GM18526 (cell line): Measurements from ENCODE around the gene TMEM220.

Experiments used
- POLR2A ChIP-seq: IDR thresholded peaks from 3 replicates; pipeline ENCODE4 v1.6.1; 2011; ENCODE audit not compliant: insufficient read length; ENCODE audit errors: extremely low read depth

TMEM220 gene

DNA sequence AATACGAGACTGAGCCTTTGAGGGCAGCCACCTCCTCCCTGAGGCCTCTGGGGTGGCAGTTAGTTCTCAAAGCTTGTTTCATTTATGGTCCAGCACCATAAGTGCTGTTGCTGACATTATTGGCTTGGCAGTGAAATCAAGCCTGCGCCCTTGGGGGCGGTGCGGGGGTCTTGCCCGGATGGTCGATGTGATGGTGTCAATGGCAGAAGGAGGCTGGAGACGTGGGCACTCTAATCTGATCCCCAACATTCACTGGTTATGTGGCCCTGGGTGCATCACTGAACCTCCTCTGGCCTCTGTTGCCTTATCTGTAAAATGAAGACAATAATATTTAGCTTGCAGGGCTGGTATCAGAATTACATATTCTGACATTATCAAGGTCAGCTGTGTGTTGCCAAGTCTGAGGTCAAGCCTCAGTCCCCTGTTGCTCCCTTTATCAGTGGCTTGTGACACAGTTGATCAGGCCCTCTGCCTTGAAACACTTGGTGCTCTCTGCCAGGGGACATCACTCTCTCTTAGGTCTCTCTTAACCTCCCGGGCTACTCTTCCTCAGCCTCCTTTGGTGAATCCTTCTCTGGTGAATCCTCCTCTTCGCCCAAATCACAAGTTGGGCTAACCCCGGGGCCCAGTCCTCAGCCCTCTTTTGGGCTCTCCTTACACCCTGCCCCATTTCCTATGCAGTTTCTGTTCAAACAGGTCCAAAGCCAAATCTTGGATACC is 11.8 kb upstream of the TMEM220 start:
- no peak for TF ChIP-seq POLR2A

DNA sequence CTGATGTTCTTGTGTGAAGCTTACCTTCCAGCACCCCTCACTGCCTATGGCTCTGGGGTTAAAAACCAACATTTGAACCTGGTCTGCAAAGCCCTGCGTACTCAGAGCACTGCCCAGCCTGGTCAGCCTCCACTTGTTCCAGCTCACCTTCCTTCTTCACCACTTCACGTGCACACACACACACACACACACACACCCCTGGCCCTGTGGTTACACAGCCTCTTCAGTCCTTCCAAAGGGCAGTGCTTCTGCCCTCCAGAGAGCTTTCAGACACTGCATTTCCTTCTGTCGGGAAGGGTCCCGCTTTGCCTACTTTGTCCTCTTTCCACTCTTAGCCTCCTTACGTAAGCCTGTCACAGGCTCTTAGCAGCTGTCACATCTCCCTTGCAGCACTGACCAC is 9.6 kb upstream of the TMEM220 start:
- no peak for TF ChIP-seq POLR2A

DNA sequence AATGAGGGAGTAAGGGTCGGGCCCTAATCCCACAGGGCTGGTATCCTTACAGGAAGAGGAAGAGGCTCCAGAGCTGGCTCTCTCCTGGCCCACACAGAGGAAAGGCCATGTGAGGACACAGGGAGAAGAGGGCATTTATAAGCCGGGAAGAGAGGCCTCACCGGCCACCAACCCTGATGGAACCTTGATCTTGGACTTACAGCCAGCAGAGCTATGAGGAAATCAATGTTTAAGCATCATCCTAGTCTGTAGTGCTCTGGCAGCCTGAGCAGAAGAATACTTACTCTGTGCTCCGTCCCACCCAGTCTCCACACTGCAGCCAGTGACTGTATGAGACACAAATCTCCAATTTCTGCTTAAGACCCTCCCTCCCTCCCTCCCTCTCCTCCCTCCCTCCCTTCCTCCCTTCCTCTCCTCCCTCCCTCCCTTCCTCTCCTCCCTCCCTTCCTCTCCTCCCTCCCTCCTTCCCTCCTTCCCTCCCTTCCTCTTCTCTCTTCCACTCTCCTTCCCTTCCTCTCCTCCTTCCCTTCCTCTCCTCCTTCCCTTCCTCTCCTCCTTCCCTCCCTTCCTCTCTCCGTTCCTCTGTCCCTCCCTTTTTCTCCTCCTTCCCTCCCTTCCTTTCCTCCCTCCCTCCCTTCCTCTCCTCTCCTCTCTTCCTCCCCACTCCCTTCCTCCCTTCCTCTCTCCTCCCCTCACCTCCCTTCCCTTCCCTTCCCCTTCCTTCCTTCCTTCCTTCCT is 8.9 kb upstream of the TMEM220 start:
- no peak for TF ChIP-seq POLR2A

DNA sequence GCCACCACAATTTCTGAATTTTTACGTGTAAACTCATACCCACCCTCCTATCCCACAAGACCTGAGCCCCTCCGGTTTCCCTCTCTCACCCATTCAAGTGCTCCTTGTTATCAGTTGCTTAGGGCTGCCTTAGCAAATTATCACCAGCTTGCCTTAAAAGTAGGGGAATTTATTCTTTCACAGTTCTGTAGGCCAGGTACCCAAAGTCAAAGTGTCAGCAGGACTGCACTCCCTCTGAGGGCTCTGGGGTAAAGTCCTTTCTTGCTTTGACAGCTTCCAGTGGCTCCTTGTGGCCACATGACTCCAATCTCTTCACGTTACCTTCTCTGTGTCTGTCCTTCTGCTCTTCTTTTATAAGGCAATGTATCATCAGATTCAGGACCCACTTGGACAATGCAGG is 7.9 kb upstream of the TMEM220 start:
- TF ChIP-seq POLR2A = no peak

DNA sequence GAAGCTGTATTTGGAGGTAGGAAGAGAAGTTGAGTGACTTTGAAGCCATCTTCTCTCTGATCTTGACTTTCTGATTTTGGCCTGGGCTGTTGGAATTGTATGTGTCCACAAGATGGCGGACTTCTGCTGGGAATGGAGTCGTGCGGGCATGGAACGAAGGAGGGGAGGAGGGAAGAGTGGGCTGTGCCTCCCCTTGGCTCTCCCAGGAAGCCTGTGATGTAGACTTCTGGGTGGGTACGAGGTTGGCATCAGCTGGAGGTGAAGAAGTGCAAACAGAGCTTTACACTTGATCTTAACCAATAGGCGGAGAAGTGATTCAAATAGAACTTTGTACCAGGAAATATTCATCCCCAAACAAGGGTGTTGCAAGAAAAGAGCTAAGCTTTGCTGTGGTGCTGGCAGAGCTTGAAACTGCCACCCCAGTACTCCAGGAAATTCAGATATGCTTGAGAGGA is 7.4 kb upstream of the TMEM220 start:
- TF ChIP-seq POLR2A = no peak

DNA sequence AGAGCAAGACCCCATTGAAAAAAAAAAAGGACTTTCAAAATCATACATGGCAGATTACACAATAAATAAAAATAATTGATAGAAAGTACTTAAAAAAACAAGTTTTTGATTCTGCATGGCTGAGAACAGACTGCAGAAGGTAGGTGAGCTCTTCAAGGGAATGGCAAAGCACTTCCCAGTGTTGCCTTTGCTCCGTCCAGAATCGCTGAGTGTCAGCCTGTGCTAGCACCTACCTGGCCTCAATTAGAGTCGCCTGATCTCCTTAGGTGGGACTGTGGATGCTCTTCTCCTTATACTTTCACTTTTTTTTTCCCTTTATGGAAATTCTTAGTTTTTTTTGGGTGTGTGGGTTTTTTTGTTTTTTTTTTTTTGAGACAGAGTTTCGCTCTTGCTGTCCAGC is 6.0 kb upstream of the TMEM220 start:
- no peak for TF ChIP-seq POLR2A

DNA sequence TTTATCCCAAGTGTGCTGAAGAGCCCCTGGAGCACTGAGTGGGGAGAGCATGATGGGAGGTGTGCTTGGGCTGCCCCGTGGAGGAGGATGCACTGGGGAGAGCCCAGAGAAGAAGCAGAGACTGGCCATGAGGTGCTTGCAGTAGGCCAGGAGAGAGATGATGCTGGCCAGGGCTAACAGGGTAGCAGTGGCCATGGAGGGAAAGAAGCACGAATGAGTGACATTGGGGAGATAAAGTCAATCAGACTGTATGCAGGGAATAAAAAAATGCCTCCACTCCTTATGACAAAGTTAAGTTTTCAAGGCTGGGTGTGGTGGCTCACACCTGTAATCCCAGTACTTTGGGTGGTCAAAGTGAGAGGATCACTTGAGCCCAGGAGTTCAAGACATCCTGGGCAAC is 5.4 kb upstream of the TMEM220 start:
- TF ChIP-seq POLR2A = no peak

DNA sequence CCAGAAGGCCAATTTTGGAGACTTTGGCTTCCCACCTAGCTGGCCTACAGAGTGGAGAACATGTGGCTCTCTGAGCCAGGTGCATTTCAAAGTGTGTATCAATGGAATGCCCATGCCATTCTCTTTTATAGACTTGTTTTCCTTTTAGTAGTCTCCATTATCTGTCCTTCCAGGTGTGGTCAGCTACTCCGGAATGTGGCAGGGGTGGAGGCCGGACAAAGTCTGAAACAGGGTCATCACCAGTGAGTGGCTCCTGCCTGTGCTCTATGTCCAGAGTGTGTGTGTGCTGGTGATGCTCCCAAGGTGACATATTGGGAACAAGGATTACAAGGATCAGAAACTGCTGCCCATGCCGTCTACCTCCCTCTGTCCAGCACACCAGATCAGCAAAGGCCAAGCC is 3.8 kb upstream of the TMEM220 start:
- no peak for TF ChIP-seq POLR2A

DNA sequence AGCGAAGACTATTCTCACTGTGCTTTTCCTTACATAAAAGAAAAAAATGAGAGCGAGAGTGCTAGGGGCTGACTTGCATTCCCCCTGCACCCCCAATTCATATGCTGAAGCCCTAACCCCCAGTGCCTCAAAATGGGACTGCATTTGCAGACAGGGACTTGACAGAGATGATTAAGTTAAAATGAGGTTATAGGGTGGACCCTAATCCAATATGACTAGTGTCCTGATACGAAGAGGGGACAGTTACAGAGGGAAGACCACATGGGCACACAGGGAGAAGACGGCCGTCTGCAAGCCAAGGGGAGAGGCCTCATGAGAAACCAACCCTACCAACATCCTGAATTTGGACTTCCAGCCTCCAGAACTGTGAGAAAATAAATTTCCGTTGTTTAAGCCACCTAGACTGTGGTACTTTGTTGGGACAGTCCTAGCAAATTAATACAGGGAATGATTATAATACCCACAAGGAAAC is 1.6 kb upstream of the TMEM220 start:
- TF ChIP-seq POLR2A = no peak

DNA sequence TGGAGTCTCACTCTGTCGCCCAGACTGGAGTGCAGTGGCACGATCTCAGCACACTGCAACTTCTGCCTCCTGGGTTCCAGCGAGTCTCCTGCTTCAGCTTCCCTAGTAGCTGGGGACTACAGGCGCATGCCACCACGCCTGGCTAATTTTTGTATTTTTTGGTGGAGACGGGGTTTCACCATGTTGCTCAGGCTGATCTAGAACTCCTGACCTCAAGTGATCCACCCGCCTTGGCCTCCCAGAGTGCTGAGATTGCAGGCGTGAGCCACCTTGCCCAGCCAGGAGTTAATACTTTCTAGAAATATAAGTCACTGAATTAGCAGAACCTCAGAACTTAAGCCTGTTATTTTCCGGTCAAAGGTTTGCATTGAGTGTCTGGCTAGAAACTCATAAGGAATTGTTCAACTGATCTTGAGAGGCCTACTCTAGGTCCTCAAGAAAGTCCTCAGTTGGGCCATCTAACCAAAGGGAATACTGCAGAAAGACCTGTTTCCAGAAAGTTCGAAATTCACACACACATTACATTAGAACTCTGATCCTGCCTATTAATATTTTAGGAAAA is 1.4 kb downstream of the TMEM220 start:
- TF ChIP-seq POLR2A = no peak

DNA sequence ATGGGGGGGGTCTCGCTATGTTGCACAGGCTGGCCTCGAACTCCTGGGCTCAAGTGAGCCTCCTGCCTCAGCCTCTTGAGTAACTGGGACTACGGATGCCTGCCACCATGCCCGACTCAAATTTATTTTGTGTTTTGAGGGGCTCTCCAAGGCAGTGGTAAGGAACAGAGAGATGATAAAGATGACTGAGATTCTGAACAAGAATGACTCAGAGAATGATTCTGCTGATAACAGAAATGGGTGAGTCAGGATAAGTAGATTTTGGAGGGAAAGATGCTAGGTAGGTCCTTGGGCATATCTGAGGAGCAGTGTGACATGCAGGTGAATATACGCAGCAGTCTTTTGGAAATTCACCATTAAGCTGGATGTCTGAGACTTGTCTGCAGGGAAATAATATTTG is 2.6 kb downstream of the TMEM220 start:
- TF ChIP-seq POLR2A = no peak

DNA sequence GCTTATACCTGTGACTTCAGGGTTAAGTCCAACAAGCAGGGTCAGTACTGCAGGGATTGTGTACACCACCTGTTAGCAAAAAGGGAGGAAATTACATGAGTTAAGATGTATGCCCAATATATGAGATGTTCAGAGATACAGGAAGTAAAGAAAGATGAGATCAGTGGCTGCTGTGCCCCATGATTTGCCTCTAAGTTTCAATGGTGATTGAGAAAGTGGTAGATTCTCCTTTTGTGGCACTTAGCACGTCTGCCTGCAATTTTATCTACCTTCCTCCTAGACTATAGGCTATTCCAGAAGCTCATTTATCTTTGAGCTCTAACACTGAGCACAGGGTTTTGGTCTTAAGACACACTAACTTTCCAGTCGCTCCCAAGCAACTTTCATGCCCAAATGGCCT is 3.6 kb downstream of the TMEM220 start:
- TF ChIP-seq POLR2A = no peak

DNA sequence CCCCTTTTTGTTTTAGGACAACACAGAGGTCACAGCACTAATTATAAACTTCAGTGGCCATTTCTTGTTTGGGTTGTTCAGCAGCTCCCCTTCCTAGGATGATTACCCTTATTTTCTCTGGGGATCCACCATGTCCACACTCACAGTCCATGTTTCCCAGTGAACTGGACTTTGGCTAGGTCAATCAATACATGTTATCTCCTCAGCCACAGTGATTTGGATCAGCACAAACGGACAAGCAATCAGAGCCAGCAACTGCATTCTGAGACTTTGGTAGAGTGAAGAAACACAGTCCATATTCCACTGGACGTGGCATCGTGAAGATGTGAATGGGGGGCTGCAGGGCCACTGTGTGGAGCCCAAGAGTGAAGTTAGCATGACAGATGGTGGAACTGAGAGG is 4.6 kb downstream of the TMEM220 start:
- no peak for TF ChIP-seq POLR2A

DNA sequence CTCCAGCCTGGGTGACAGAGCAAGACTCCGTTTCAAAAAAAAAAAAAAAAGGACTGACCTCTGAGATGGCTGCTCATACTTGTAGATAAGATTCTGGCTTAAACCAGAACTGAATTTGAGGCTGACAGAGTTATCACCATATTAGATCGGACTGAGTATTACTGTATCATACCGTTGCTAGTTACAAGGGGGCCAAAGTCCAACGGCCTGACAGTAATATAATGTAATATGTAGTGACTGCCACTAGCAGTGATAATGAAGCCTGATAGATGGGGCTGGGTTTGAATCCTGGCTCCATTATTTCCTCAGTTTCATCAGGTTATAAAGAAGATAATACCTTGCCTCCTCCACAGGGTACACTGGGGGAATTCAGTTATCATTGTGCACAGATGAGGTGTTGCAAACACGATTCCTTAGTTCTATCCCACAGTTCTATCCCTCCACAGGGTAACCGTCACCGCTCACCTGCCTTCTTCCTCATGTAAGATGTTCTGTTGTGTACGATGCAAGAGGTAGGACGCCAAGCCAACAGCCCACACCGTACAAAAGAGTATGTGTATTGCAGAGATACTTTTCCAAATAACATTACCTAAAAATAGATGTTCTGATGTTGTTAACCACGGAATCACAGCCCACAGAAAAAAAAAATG is 5.2 kb downstream of the TMEM220 start:
- TF ChIP-seq POLR2A = no peak

DNA sequence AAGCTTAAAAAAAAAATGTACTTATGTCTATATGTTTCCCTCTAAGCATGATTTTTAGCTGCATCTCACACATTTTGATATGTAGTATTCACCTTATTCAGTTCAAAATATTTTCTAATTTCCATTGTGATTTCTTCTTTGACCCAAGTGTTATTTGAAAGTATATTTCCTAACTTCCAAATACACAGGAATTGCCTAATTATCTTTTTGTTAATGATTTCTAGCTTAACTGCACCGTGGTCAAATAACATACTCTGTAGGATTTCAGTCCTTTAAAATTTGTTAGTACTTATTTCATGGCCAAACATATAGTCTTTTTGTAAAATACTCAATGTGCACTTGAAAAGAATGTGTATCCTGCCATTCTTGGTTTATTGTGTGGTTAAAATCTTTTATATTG is 11.3 kb downstream of the TMEM220 start:
- no peak for TF ChIP-seq POLR2A

DNA sequence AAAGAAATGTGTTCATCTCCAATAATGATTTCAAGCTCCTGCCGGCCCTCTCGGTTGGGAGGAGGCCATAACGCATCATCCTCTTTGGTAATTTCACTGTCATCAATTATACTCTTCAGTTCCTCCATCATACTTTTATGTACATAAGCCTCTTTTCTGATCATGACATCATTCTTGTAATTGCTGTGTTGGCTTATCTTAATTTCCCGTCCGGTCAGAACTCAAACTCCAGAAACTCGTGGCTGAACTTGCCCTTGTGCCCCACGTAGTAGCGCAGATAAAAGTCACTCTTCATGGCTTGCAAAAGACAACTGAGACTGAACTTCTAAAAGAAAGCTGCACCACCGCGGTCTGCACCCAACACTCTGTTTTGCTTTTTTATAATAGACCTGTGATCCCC is 13.6 kb downstream of the TMEM220 start:
- no peak for TF ChIP-seq POLR2A

DNA sequence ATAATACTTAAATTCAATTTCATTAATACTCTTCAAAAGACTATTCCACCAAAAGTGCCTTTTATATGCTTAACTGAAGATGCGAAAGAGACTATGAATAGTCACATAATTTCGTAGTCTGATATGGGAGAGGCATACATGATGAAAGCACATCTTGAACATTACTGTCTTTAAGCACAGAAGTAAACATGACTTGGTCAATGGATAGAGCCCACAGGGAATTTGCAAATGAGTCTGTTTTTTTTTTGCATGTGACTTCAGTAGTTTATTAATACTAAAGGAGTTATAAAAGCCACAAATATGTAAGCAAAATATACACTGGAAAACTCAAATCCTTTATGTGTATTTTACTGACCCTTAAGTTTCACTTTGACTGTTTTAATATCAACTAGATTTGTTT is 16.5 kb downstream of the TMEM220 start:
- TF ChIP-seq POLR2A = no peak

DNA sequence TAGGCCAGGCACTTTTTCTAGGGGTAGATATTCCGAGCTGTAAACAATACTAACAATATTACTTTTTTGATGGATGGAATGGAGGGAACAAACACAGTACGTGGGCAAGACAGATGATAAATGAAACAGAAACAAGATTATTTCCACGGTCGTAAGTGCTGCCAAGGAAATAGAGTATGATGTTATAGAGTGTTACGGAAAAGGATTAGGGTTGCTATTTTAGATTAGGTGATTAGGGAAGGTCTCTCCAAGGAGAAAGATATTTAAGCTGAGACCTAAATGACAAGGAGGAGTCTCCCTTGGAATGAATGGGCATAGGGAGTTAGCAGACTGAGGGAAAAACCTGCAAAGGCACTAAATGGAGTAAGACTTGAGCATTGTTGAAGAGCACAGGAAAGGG is 24.1 kb downstream of the TMEM220 start:
- no peak for TF ChIP-seq POLR2A
